ENCODE measurements around the gene SNX27.

The SNX27 gene

DNA sequence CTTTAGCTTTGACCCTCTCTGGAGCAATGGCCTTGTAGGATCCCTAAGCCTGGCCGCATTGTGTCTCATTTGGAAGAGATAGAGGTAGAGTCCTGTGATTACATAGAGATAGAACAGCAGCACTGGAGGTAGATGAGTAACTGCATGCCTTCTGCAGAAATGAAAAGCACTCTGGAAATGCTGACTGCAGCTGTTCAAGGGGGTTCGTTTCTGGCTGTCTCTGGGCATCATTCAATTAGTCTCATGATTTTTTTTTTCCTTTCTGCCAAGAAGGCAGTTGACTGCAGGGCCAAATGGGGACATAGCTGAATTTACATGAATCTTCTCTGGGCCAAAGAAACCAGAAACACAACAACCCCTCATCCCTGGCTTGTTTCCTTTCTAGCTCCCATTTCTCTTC, 28.1 kb upstream of the SNX27 start:
- TF ChIP-seq, protein P1, sequence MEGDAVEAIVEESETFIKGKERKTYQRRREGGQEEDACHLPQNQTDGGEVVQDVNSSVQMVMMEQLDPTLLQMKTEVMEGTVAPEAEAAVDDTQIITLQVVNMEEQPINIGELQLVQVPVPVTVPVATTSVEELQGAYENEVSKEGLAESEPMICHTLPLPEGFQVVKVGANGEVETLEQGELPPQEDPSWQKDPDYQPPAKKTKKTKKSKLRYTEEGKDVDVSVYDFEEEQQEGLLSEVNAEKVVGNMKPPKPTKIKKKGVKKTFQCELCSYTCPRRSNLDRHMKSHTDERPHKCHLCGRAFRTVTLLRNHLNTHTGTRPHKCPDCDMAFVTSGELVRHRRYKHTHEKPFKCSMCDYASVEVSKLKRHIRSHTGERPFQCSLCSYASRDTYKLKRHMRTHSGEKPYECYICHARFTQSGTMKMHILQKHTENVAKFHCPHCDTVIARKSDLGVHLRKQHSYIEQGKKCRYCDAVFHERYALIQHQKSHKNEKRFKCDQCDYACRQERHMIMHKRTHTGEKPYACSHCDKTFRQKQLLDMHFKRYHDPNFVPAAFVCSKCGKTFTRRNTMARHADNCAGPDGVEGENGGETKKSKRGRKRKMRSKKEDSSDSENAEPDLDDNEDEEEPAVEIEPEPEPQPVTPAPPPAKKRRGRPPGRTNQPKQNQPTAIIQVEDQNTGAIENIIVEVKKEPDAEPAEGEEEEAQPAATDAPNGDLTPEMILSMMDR (IDR thresholded peaks at IDR 0.05; ENCODE audit: borderline replicate concordance, insufficient read depth, low read depth, low read length): no peak
- H3K4me3 ChIP-seq (ENCODE audit: low read depth, low read length): no peak overlapping the region

DNA sequence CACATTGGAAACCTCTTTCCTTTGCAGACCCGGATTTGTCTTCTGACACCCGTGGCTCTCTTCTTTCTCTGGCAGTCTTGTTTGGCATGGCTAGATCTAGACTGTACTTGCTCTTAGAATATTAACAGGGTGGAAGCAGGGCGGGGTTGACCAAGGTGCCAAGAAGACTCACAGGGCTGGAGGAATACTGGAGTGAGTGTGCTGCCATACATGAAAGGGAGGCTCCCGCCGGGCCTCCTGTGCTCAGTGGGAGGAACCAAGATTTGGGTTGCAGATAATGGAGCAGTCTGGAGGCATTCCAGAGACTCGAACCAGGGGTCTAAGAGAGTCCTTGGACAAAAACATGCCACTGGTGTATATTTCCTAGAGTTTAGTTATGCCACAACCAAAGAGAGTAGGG, 27.6 kb upstream of the SNX27 start:
- TF ChIP-seq, protein P1 (IDR thresholded peaks at IDR 0.05; ENCODE audit: borderline replicate concordance, insufficient read depth, low read depth, low read length): no peak
- H3K4me3 ChIP-seq (ENCODE audit: low read depth, low read length): no peak overlapping the region

DNA sequence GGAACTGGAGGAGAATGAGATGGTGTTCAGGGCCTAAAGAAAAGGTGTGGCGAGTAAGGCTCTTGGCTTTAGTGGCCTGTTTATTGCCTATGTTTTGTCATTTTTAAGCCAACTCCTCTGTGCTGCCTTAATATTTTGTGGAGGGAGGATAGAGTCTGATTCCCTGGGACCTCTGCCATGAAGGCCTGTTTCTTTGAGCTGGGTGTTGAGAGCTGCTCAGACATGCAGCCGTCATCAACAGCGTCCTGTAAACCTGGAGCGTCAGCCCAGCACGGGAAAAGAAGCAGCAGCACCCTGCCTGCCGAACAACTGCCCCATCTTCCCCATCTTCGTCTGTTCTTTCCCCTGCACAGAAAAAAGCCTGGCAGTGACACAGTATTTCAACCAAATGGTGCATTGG, 27.1 kb upstream of the SNX27 start:
- H3K4me3 ChIP-seq (ENCODE audit: low read depth, low read length): no peak overlapping the region
- TF ChIP-seq, protein P1 (IDR thresholded peaks at IDR 0.05; ENCODE audit: borderline replicate concordance, insufficient read depth, low read depth, low read length): no peak

DNA sequence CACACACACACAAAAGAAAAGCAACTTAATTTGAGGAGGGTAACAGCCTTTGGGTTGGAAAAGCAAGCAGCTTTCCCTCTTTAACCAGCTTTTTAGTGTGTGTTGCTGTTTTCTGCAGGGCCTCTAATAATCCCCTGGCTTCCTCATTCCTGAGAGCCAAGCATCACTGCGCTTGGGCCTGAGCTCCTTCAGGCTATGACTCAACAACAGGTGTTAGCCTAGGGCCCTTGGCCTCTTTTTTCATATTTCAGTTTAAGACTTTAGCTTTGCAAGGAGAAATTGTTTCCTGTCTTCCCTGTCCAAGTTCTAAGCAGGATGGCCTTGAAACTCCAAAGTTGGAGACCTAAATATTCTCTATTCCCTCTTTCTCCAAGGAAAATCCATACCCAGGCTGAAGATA, 26.2 kb upstream of the SNX27 start:
- H3K4me3 ChIP-seq (ENCODE audit: low read depth, low read length): no peak overlapping the region
- TF ChIP-seq, protein P1 (IDR thresholded peaks at IDR 0.05; ENCODE audit: borderline replicate concordance, insufficient read depth, low read depth, low read length): no peak

DNA sequence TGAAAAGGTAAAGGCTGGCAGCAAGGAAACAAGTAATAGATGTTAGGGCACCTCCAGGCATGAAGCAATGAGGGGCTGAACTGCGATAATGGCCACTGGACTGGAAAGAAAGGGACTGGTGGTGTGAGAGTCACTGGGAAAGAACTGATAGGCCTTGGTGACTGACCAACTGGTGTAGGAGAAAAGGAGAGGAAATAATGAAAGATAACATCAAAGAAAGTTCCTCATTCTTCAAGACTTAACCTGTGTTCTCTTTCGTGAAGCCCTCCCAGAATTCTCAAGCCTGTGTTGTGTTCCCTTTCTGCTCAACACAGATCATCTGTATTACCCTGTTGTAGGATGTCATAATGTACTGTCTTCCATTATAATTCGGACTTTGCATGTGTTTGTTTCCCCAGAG, 20.9 kb upstream of the SNX27 start:
- TF ChIP-seq, protein P1 (IDR thresholded peaks at IDR 0.05; ENCODE audit: borderline replicate concordance, insufficient read depth, low read depth, low read length): no peak
- no peak overlapping the region for H3K4me3 ChIP-seq (ENCODE audit: low read depth, low read length)

DNA sequence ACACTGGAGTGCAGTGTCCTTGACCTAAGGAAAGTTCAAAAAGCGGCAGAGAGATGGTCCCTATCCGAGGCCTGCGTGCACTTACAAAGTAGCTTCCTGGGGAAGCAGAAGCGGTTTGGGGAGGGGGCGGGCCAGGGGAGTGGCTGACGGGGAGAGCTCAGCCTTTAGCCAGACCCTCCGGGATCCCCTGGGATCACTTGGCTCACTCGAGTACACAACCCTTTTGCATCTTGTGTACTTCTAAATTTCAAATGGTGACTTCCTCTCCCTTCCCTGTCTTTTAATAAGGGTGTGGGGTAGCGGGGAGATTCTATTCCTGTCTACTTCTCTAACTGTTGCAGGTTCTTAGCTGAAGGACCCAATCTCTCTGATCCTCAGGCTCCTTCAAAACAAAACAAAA, 18.1 kb upstream of the SNX27 start:
- no peak overlapping the region for H3K4me3 ChIP-seq (ENCODE audit: low read depth, low read length)
- TF ChIP-seq, protein P1 (IDR thresholded peaks at IDR 0.05; ENCODE audit: borderline replicate concordance, insufficient read depth, low read depth, low read length): no peak

DNA sequence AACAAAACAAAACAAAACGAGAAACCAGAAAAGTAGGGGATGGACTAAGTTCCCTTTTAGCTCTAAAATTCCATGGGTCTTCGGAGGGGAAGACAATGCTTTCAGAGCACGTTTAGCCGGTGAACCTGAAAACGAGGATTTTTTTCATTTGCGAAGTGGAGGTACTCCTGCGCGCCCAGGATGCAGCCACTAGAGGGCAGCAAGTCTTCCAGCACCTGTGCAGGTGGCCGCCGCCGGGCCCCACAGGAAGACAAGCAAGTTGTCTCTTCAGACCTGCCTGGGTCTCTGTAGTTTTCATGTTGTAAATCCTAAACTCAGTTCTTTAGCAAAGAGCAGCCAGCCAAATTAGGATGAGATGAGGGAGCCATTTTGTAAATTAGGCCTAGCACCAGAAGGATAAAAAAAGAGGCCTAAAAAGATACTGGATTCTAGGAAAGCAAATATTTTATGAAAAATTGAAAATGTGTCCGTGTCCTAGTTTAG, 17.7 kb upstream of the SNX27 start:
- H3K4me3 ChIP-seq (ENCODE audit: low read depth, low read length): no peak overlapping the region
- TF ChIP-seq, protein P1 (IDR thresholded peaks at IDR 0.05; ENCODE audit: borderline replicate concordance, insufficient read depth, low read depth, low read length): peak; percentile 92

All from GM12875 (cell line).